EH (cell line): ENCODE results near the gene KCNIP1.

ENCODE experiments used
- DNase-seq: peaks from one replicate; pipeline ENCODE4 v3.0.0-alpha.2; 2015; ENCODE audit warnings: low read depth

Gene KCNIP1

DNA sequence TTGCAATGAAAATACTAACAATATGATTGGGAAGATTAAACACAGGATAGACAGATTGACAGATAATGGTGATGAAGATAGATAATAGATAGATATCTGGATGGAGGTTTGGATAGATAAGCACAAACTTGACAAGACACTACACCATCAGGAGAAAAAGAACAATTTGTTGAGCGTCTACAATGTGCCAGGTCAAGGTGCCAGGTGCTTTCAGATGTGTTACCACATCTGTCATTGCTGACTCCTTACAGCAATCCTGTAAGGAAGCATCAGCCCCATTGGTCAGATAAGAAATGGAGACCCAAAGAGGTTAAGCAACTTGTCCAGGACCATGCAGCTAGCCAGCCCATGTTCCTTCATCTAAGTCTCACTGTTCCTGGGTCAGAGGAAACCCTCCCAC lies 278.1 kb downstream of the KCNIP1 start:
- no peak for DNase-seq

DNA sequence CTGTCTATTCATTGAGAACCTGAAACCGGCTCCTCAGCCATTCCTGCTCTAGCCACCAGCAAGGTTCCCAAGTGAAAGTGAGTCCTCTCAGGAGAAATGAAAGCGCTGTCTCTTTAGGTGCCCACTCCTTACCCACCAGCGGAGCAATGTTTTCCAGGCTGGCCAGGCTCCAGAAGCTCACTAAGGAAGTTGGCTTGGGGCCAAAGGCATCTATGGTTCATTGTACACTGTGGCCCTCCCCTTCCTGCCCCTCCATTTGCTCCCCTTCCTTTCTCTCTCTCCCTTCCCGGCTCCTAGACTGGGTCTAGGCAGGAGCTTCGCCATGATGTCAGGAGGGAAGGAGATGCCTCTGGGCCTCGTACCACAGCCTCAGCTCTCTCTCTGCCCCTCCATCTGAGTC lies 278.6 kb downstream of the KCNIP1 start:
- no peak for DNase-seq

DNA sequence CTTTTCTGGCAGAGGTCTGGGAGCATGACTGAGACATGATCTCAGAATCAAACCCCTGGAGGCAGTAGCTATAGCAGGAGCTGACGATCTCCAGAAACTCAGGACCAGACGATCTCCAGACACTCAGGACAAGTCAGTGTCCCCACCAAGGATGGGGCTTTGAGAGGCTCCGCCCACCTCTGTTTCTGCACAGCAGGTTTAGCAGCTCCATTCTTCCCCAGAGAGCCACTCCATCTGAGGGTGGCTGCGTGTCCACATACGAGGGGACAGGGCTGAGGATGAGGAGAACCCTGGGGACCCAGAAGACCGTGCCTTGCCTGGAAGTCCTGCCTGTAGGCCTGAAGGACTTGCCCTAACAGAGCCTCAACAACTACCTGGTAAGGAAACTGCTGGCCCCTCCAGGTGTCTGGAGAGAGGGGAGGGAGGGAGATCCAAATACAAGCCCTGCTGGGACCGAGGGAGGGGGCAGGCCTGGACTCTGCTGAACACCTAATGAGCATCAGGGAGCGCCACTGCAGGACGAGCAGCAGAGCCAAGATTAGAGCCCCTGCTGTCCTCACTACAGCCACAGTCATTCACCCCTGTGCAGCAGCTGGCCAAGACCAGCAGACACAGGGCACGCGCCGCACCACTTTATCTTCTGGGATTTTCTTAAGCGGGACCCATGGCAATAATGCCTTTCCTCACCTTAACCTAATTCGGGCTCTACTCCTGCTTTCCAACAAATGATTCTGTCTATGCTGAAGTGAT lies 279.9 kb downstream of the KCNIP1 start, which contains the start of gene GABRP:
Gene GABRP, plus strand, starts transcription at position 228 of the 750 bp plus-strand sequence. CDS start 4,891 bp downstream, outside the sequence.
- DNase-seq, result no peak

DNA sequence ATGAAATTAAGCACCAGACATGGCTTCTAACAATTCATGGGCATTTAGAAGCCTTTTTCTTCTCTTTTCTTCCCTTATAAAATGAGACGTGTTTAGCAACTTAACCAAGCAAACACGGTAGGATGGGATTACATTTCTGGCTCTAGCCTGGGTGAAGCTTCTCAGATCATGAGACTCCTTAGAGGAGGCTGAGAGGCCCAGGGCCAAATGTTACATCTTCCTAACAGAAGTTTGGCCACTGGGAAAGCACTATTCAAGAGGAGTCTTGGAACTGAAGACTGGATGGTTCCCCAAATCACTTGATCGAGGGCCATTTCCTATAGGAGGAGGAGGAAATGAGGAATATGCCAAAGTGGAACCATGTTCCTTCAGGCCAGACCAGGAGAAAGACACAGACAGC lies 281.6 kb downstream of the KCNIP1 start:
- no peak for DNase-seq
